Loucy (cell line): ENCODE measurements around the gene TSPYL2.

Experiments used
- EZH2phosphoT487 ChIP-seq: fragments of 200-600 bp; IDR thresholded peaks from 2 replicates; pipeline ENCODE4 v1.6.1; 2018; ENCODE audit warnings: antibody characterized with exemption, mild to moderate bottlenecking, moderate library complexity, borderline replicate concordance
- TF ChIP-seq, protein P1 (sequence below): fragments of 200-600 bp; sonication (generic); conservative IDR thresholded peaks from 2 replicates; pipeline ENCODE4 v1.5.1; 2014; ENCODE audit warnings: mild to moderate bottlenecking, antibody characterized with exemption, low read length

- TF ChIP-seq, protein P1, sequence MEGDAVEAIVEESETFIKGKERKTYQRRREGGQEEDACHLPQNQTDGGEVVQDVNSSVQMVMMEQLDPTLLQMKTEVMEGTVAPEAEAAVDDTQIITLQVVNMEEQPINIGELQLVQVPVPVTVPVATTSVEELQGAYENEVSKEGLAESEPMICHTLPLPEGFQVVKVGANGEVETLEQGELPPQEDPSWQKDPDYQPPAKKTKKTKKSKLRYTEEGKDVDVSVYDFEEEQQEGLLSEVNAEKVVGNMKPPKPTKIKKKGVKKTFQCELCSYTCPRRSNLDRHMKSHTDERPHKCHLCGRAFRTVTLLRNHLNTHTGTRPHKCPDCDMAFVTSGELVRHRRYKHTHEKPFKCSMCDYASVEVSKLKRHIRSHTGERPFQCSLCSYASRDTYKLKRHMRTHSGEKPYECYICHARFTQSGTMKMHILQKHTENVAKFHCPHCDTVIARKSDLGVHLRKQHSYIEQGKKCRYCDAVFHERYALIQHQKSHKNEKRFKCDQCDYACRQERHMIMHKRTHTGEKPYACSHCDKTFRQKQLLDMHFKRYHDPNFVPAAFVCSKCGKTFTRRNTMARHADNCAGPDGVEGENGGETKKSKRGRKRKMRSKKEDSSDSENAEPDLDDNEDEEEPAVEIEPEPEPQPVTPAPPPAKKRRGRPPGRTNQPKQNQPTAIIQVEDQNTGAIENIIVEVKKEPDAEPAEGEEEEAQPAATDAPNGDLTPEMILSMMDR = no peak
- no peak for TF ChIP-seq EZH2phosphoT487
These were observed 33.0 kb upstream of the TSPYL2 start for GRCh38 chrX:53049127-53049517.
